Liver (tissue), 9 donors: Measurements from ENCODE around the gene CIBAR2. TPM values are rescaled to one million over a fixed set of nuclear protein-coding genes. Genes with fewer than 3 reads are reported as not detected.
A peak's percentile ranks its signal among the peaks of the same experiment; 100 is the strongest.

Experiments
- DNase-seq: peaks from one replicate; pipeline ENCODE4 v3.0.0-alpha.2; 2017; ENCODE audit warnings: low spot score
- H3K27ac ChIP-seq, 2 donors: one replicate each; pipeline ENCODE4 v1.7.0; 2013; ENCODE audit warnings: inconsistent platforms in 2 of 2, low read length in 2 of 2, control low read depth in 1 of 2, low read depth in 1 of 2, mild to moderate bottlenecking in 1 of 2
- H3K27me3 ChIP-seq, 4 donors: one replicate each; pipeline versions ENCODE4 v1.6.1 to v1.7.0; 2013; ENCODE audit warnings: low read length in 3 of 4, inconsistent platforms in 1 of 4, mild to moderate bottlenecking in 1 of 4, moderate library complexity in 1 of 4; ENCODE audit not compliant: control insufficient read depth in 4 of 4, insufficient read depth in 4 of 4
- H3K36me3 ChIP-seq, 4 donors: one replicate each; pipeline versions ENCODE4 v1.6.1 to v1.7.0; 2013; ENCODE audit warnings: low read length in 3 of 4, mild to moderate bottlenecking in 3 of 4, low read depth in 1 of 4, moderate library complexity in 1 of 4; ENCODE audit not compliant: control insufficient read depth in 4 of 4, insufficient read depth in 3 of 4
- H3K4me1 ChIP-seq, 4 donors: one replicate each; pipeline versions ENCODE4 v1.6.1 to v1.7.0; 2013; ENCODE audit warnings: low read length in 3 of 4, mild to moderate bottlenecking in 3 of 4, moderate library complexity in 1 of 4; ENCODE audit not compliant: control insufficient read depth in 4 of 4, insufficient read depth in 4 of 4
- H3K4me3 ChIP-seq, 3 donors: one replicate each; pipeline versions ENCODE4 v1.6.1 to v1.7.0; 2013; ENCODE audit warnings: low read length in 3 of 3, control low read depth in 1 of 3, low read depth in 1 of 3, mild to moderate bottlenecking in 1 of 3
- H3K9ac ChIP-seq, 2 donors: one replicate each; pipeline ENCODE4 v1.7.0; 2013; ENCODE audit warnings: low read length in 2 of 2, mild to moderate bottlenecking in 2 of 2, moderate library complexity in 2 of 2, control low read depth in 1 of 2, low read depth in 1 of 2
- H3K9me3 ChIP-seq, 4 donors: one replicate each; pipeline versions ENCODE4 v1.6.1 to v1.7.0; 2013; ENCODE audit warnings: low read length in 3 of 4; ENCODE audit not compliant: control insufficient read depth in 4 of 4
- ATF3 ChIP-seq: IDR thresholded peaks from 2 replicates; pipeline ENCODE4 v1.6.1; 2016; ENCODE audit warnings: antibody characterized with exemption
- CTCF ChIP-seq: fragments of 150-350 bp; IDR thresholded peaks from 2 replicates; pipeline ENCODE4 v1.5.1; 2017; ENCODE audit warnings: improper control_type of control experiment, low read depth, low read length; ENCODE audit not compliant: missing input control
- EGR1 ChIP-seq, 2 donors: IDR thresholded peaks; 2 replicates each; pipeline ENCODE4 v1.6.1; 2016 to 2018; ENCODE audit warnings: antibody characterized with exemption in 2 of 2, low read depth in 2 of 2
- FOXA2 ChIP-seq: IDR thresholded peaks from 2 replicates; pipeline ENCODE4 v1.6.1; 2016; ENCODE audit warnings: antibody characterized with exemption
- GABPA ChIP-seq, 2 donors: IDR thresholded peaks in 1 of 2; conservative IDR thresholded peaks in 1 of 2; 2 replicates each; pipeline ENCODE4 v1.6.1; 2016; ENCODE audit warnings: antibody characterized with exemption in 2 of 2, mild to moderate bottlenecking in 1 of 2, moderate library complexity in 1 of 2
- HNF4A ChIP-seq, 2 donors: conservative IDR thresholded peaks; 2 replicates each; pipeline ENCODE4 v1.6.1; 2016; ENCODE audit warnings: antibody characterized with exemption in 2 of 2, mild to moderate bottlenecking in 2 of 2
- HNF4G ChIP-seq: IDR thresholded peaks from 2 replicates; pipeline ENCODE4 v1.6.1; 2016; ENCODE audit warnings: antibody characterized with exemption
- NR2F2 ChIP-seq: IDR thresholded peaks from 2 replicates; pipeline ENCODE4 v1.6.1; 2016; ENCODE audit warnings: antibody characterized with exemption
- RAD21 ChIP-seq, 2 donors: IDR thresholded peaks; 2 replicates each; pipeline ENCODE4 v1.6.1; 2016; ENCODE audit warnings: antibody characterized with exemption in 2 of 2, mild to moderate bottlenecking in 2 of 2
- REST ChIP-seq: IDR thresholded peaks from 2 replicates; pipeline ENCODE4 v1.6.1; 2016; ENCODE audit warnings: antibody characterized with exemption, mild to moderate bottlenecking
- RXRA ChIP-seq, 2 donors: IDR thresholded peaks; 2 replicates each; pipeline ENCODE4 v1.6.1; 2017 to 2018; ENCODE audit warnings: antibody characterized with exemption in 2 of 2, mild to moderate bottlenecking in 1 of 2
- TAF1 ChIP-seq: conservative IDR thresholded peaks from 2 replicates; pipeline ENCODE4 v1.6.1; 2016; ENCODE audit warnings: antibody characterized with exemption, mild to moderate bottlenecking
- YY1 ChIP-seq: IDR thresholded peaks from 2 replicates; pipeline ENCODE4 v1.6.1; 2016; ENCODE audit warnings: antibody characterized with exemption, mild to moderate bottlenecking
- ZBTB33 ChIP-seq: IDR thresholded peaks from 2 replicates; pipeline ENCODE4 v1.6.1; 2016; ENCODE audit warnings: antibody characterized with exemption
- WGBS: extraction: QIAGEN DNeasy Blood & Tissue Kit; methylation state at CpG from one replicate; pipeline ENCODE4 v1.1.7; 2013; 5-methylcytosine and 5-hydroxymethylcytosine counted together
- polyA plus RNA-seq, 2 donors: library from polyadenylated mRNA; stranded (reverse) in 1 of 2; unstranded in 1 of 2; fragments of 200-250 nt in 1 of 2; fragments of >200 nt in 1 of 2; fragmentation: Nextera tagmentation in 1 of 2; extraction: Ambion mirVana in 1 of 2; gene quantifications; one replicate each; pipeline versions ENCODE4 v1.2.1 to v1.2.3, GENCODE V29; 2013 to 2015
- total RNA-seq, 2 donors: library from RNA; depleted of rRNA; stranded (reverse); fragments of >200 nt; gene quantifications; one replicate each; pipeline ENCODE4 v1.2.3, GENCODE V29; 2014
- donor health status: healthy.
- donor health status: healthy.
- donor health status: healthy.
- donor health status: healthy.
- donor health status: healthy.

Gene CIBAR2
- total and polyA plus RNA-seq, 4 donors = not detected

GRCh38 chr16:85151603-85152413 is 39.5 kb upstream of the CIBAR2 start:
- Histone ChIP-seq H3K4me1 (peaks cover 10 to 36% (median 32%) of the 10 kb centered on the region in 4 donors), H3K4me3 (no peak overlapping the region), H3K36me3 (no peaks in the 10 kb centered on the region), H3K9ac (no peak overlapping the region), H3K27me3 (no peaks in the 10 kb centered on the region), H3K9me3 (no peaks in the 10 kb centered on the region), H3K27ac (peak overlapping the region; percentile 55 to 58)
- 60% methylated on average over 24 of the region's 24 CpGs for WGBS
- no peak for TF ChIP-seq ATF3
- no peak for TF ChIP-seq YY1
- no peak for TF ChIP-seq ZBTB33
- TF ChIP-seq HNF4A (conservative IDR thresholded peaks at IDR 0.05) = no peak
- DNase-seq = no peak

GRCh38 chr16:85151079-85151602 is 38.9 kb upstream of the CIBAR2 start:
- H3K9me3 ChIP-seq = no peaks in the 10 kb centered on the region
- no peaks in the 10 kb centered on the region for H3K36me3 ChIP-seq
- H3K4me1 ChIP-seq = peaks cover 10 to 38% (median 33%) of the 10 kb centered on the region in 4 donors
- H3K27me3 ChIP-seq = no peaks in the 10 kb centered on the region
- no peak overlapping the region for H3K4me3 ChIP-seq
- no peak for TF ChIP-seq EGR1 (IDR thresholded peaks at IDR 0.05; ENCODE audit: low read depth in 2 of 2)
- WGBS = 87% methylated on average over 11 of the region's 11 CpGs
- no peak overlapping the region for H3K27ac ChIP-seq
- no peak for DNase-seq
- H3K9ac ChIP-seq = no peak overlapping the region

- Histone ChIP-seq H3K27ac (peak overlapping the region; percentile 41 to 81), H3K4me1 (peaks cover 10 to 38% (median 33%) of the 10 kb centered on the region in 4 donors), H3K36me3 (no peaks in the 10 kb centered on the region), H3K9ac (no peak overlapping the region), H3K4me3 (no peak overlapping the region), H3K27me3 (no peaks in the 10 kb centered on the region), H3K9me3 (no peaks in the 10 kb centered on the region)
- no peak for DNase-seq
- WGBS = 93% methylated on average over 9 of the region's 9 CpGs
- no peak for TF ChIP-seq FOXA2
- no peak for TF ChIP-seq REST
- no peak for TF ChIP-seq HNF4A (conservative IDR thresholded peaks at IDR 0.05)
- TF ChIP-seq EGR1 (IDR thresholded peaks at IDR 0.05; ENCODE audit: low read depth in 2 of 2) = no peak
- TF ChIP-seq RXRA (IDR thresholded peaks at IDR 0.05) = no peak
- no peak for TF ChIP-seq RAD21 (IDR thresholded peaks at IDR 0.05)
- TF ChIP-seq GABPA (IDR thresholded peaks at IDR 0.05 in 1 of 2, conservative IDR thresholded peaks at IDR 0.05 in 1 of 2) = no peak
- no peak for TF ChIP-seq TAF1
- no peak for TF ChIP-seq CTCF
- no peak for TF ChIP-seq HNF4G
- no peak for TF ChIP-seq NR2F2
- no peak for TF ChIP-seq YY1
These were observed 38.2 kb upstream of the CIBAR2 start for GRCh38 chr16:85150331-85150940.
